GM19035 (cell line): ENCODE measurements around the gene ITPRID1.

Source experiments
- ATAC-seq: cut with Tn5 transposase; IDR thresholded peaks from one replicate; pipeline ENCODE4 v1.9.1; 2021; ENCODE audit not compliant: unreplicated experiment

The ITPRID1 gene

DNA sequence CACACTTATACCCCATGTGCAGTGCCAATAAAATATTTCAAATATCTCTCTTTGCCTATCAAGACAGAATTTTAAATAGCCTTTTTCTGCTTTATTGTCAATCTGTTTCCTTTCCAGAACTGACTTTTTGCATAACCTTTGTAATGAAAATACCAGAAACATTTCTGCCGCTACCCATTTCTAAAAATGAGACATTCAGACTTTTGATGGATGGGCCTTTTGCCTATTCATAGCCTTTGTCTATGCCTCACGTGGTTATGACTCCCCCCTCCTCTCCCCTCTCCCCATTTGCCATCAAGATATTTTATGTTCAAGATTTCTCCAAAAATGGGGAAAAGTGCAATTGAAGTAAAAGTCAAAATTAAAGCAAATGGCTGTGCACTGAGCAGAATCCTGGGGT is 179.0 kb downstream of the ITPRID1 start:
- ATAC-seq: no peak

- peak; percentile 55 for ATAC-seq
These were observed 182.1 kb downstream of the ITPRID1 start for GRCh38 chr7:31695859-31696614.

DNA sequence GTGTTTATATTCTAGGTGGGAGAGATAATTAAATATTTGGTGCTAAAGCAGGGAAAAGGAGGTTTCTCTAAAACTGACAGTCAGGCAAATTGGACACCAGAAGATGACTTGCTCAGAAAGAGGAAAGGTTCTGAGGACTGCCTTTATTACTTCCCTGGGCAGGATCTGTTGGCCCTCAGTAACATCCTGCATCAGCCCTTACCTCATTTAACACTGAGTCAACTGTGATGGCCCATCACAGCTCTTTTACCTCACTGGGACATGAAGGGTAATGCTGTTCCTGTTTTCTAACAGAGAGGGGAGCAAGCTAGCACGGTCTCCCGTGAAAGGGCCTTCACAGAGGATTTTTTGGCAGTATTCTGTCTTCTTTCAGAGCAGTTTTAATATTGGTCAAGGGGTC is 185.2 kb downstream of the ITPRID1 start:
- ATAC-seq: no peak

- no peak for ATAC-seq
These were observed 188.5 kb downstream of the ITPRID1 start for GRCh38 chr7:31702354-31702753.

GRCh38 chr7:31705377-31705776 is 191.5 kb downstream of the ITPRID1 start:
- ATAC-seq: peak; percentile 61

DNA sequence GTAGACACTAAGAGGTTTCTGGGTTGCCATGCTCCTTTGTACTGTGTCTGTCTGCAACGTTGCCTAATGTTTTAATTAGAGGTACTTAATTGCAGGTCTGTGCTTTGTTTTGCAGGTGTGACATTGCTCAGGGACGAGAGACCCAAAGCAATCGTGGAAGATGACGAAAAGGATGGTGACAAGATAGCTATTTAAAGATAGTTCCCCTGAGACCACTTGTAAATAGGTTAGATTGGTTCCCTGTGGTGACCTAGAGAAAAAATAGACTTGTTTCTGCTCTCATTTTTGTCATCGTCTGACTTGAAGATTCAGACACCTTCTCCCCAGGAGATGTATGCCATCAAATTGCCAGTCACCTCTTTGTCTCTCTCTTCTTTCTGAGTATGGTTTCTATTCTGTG is 193.2 kb downstream of the ITPRID1 start:
- ATAC-seq: peak; percentile 52
